Esophagus squamous epithelium (tissue), 4 donors: ENCODE results near the gene RAP2C.

Experiments
- CTCF ChIP-seq, 6 experiments: fragments of 450-650 bp in 4 of 6; fragments of 200-600 bp in 2 of 6; sonication (generic) in 2 of 6; IDR thresholded peaks; one replicate each; pipeline ENCODE4 v1.5.1; 2016 to 2019; ENCODE audit warnings: antibody characterized with exemption in 6 of 6, mild to moderate bottlenecking in 4 of 6, moderate library complexity in 4 of 6
- POLR2A ChIP-seq, 4 donors: fragments of 450-650 bp; IDR thresholded peaks; one replicate each; pipeline ENCODE4 v1.6.1; 2017; ENCODE audit warnings: antibody characterized with exemption in 4 of 4, mild to moderate bottlenecking in 4 of 4, moderate library complexity in 3 of 4

DNA sequence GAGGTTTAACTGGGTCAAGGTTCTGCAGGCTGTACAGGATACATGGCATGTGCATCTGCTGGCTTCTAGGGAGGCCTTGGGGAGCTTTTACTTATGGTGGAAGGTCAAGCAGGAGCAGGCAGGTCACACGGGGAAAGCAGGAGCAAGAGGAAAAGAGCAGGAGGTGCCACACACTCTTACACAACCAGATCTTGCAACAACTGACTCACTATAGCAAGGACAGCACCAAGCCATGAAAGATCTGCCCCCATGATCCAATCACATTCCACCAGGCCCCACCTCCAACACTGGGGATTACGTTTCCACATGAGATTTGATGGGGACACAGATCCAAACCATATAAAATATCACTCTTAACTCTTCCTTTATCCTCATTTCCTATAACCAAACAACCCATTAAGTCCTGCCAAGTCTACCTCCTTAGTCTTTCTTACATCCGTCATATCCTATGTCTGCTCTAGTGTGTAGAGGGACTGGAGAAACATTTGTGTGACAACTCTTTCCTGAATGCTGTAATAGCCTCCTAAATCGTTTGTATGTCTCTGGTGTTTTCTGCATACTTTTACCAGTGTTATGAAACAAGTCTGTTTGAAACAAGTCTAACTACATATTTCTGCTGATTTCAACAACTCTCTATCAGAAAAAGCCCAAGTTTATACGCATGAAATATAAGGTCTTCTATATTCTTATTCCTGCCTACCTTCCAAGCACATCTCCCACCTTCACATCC lies 8.3 kb upstream of the RAP2C start:
- TF ChIP-seq CTCF (IDR thresholded peaks at IDR 0.05) (no peak), POLR2A (IDR thresholded peaks at IDR 0.05) (no peak)
